ENCODE results near the gene TMEM231.

- TF ChIP-seq REST (IDR thresholded peaks at IDR 0.05; ENCODE audit: insufficient read depth in 1 of 2, low read depth in 2 of 2, low read length in 2 of 2) (no peak), TAF1 (IDR thresholded peaks at IDR 0.05; ENCODE audit: borderline replicate concordance, insufficient read depth, low read length) (no peak), POLR2AphosphoS5 (IDR thresholded peaks at IDR 0.05; ENCODE audit: low read depth, low read length) (no peak), SIN3A (IDR thresholded peaks at IDR 0.05; ENCODE audit: borderline replicate concordance, insufficient read depth, low read length) (no peak), FOXP2 (optimal IDR thresholded peaks at IDR 0.05; ENCODE audit: borderline replicate concordance, extremely low read depth, extremely low read length, insufficient read depth) (no peak)
Measured at GRCh38 chr16:75529959-75530358, 26.1 kb downstream of the TMEM231 start.
